OCI-LY3 (cell line): ENCODE results near the gene SLC22A12.

Source experiments
- H2AFZ ChIP-seq: fragments of 200-600, 300-600 bp; shearing (Covaris generic); 2 replicates; pipeline ENCODE4 v1.6.0; 2014; ENCODE audit warnings: antibody characterized with exemption, low read depth, low read length
- H3K27ac ChIP-seq: fragments of 200-600, 300-600 bp; sonication (generic); 2 replicates; pipeline ENCODE4 v1.5.1; 2014; ENCODE audit warnings: mild to moderate bottlenecking, low read length, moderate library complexity, mixed read lengths
- H3K27me3 ChIP-seq: fragments of 200-600, 300-600 bp; sonication (generic); 2 replicates; pipeline ENCODE4 v1.6.1; 2014; ENCODE audit warnings: low read depth, low read length, mixed read lengths
- H3K36me3 ChIP-seq: fragments of 200-600, 300-600 bp; sonication (generic); replicated peaks from 2 replicates; pipeline ENCODE3; 2014; ENCODE audit warnings: low read depth, low read length, mixed read lengths
- H3K4me1 ChIP-seq: fragments of 300-600, 200-600 bp; sonication (generic); 2 replicates; pipeline ENCODE4 v1.6.1; 2014; ENCODE audit warnings: low read length, mixed read lengths
- H3K4me2 ChIP-seq: fragments of 200-600, 300-600 bp; sonication (generic); 2 replicates; pipeline ENCODE4 v1.6.1; 2014; ENCODE audit warnings: low read length, mixed read lengths
- H3K4me3 ChIP-seq: fragments of 300-600, 200-600 bp; sonication (generic); 2 replicates; pipeline ENCODE4 v1.5.1; 2014; ENCODE audit warnings: antibody characterized with exemption, mild to moderate bottlenecking, low read length, moderate library complexity
- H3K79me2 ChIP-seq: fragments of 300-600, 200-600 bp; shearing (Covaris generic); 2 replicates; pipeline ENCODE4 v1.6.1; 2014; ENCODE audit warnings: mild to moderate bottlenecking, low read length, mixed read lengths
- H3K9ac ChIP-seq: fragments of 300-600, 200-600 bp; shearing (Covaris generic); 2 replicates; pipeline ENCODE4 v1.6.0; 2014; ENCODE audit warnings: mild to moderate bottlenecking, low read length, moderate library complexity
- H3K9me3 ChIP-seq: fragments of 200-600, 300-600 bp; shearing (Covaris generic); 2 replicates; pipeline ENCODE4 v1.6.1; 2014; ENCODE audit warnings: low read length, mixed read lengths; ENCODE audit not compliant: insufficient read depth
- H4K20me1 ChIP-seq: fragments of 200-600, 300-600 bp; sonication (generic); 2 replicates; pipeline ENCODE4 v1.6.1; 2016; ENCODE audit warnings: low read length, mixed read lengths; ENCODE audit not compliant: insufficient read depth
- EZH2phosphoT487 ChIP-seq: fragments of 200-600 bp; shearing (Covaris generic); IDR thresholded peaks from 2 replicates; pipeline ENCODE4 v1.6.1; 2018; ENCODE audit warnings: antibody characterized with exemption, mixed run types, low read depth
- TF ChIP-seq, protein P1 (sequence below): fragments of 200-600, 300-600 bp; sonication (generic); IDR thresholded peaks from 2 replicates; pipeline ENCODE4 v1.5.1; 2014; ENCODE audit warnings: antibody characterized with exemption, low read length, low read depth

Gene SLC22A12

DNA sequence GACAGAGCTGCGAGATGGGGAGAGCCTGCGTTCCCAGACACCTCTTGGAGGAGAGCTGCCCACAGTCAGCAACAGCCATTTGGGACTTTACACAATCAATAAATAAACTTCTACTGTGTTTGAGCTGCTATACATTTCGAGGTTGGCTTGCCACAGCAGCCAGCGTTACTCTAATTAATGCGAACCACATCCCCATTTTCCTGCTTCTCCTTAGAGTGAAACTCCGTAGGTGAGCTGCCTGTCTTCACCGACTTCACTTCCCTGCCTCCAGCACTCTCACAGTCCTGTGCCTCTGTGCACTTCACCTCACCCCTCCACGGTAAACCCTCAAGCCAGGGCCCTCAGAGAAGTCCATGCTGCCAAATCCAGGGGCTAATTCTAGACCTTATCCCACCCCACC lies 5.9 kb upstream of the SLC22A12 start:
- TF ChIP-seq, protein P1, sequence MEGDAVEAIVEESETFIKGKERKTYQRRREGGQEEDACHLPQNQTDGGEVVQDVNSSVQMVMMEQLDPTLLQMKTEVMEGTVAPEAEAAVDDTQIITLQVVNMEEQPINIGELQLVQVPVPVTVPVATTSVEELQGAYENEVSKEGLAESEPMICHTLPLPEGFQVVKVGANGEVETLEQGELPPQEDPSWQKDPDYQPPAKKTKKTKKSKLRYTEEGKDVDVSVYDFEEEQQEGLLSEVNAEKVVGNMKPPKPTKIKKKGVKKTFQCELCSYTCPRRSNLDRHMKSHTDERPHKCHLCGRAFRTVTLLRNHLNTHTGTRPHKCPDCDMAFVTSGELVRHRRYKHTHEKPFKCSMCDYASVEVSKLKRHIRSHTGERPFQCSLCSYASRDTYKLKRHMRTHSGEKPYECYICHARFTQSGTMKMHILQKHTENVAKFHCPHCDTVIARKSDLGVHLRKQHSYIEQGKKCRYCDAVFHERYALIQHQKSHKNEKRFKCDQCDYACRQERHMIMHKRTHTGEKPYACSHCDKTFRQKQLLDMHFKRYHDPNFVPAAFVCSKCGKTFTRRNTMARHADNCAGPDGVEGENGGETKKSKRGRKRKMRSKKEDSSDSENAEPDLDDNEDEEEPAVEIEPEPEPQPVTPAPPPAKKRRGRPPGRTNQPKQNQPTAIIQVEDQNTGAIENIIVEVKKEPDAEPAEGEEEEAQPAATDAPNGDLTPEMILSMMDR = no peak
- TF ChIP-seq EZH2phosphoT487 = no peak

DNA sequence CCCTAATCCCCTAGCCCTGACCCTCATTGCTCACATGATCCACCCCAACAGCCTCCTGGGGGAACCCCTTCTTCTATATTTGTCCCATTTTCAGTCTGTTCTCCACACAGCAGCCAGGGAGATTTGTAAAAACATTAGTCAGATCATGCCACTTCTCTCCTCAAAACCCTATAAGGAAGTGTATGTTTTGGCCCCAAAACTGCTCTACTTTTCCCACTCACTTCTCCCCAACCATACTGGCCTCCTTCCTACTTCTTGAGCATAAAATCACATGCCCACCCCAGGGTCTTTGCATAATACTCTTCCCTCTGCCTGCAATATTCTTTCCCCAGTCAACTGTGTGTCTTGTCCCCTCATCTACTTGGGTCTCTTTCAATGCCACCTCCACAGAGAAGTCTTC lies 4.7 kb upstream of the SLC22A12 start:
- H3K4me1 ChIP-seq = peaks cover 11% of the 10 kb centered on the region
- peak overlapping the region; percentile 2; the same call in 1 of the 2 replicates for H3K27ac ChIP-seq
- H4K20me1 ChIP-seq = no peaks in the 10 kb centered on the region
- H3K27me3 ChIP-seq = peaks cover 17% of the 10 kb centered on the region; the same call in 1 of the 2 replicates
- peak overlapping the region; percentile 24; the same call in 1 of the 2 replicates for H3K4me2 ChIP-seq
- TF ChIP-seq EZH2phosphoT487 = no peak
- TF ChIP-seq, protein P1 = no peak
- H3K9me3 ChIP-seq = peaks cover 3% of the 10 kb centered on the region; the same call in 1 of the 2 replicates
- H3K9ac ChIP-seq = no peak overlapping the region
- no peaks in the 10 kb centered on the region for H3K79me2 ChIP-seq
- no peak overlapping the region for H2AFZ ChIP-seq
- no peaks in the 10 kb centered on the region for H3K36me3 ChIP-seq
- H3K4me3 ChIP-seq = no peak overlapping the region

More for the DNA sequence above, 5.9 kb upstream of the SLC22A12 start:
- Histone ChIP-seq H3K9me3 (peaks cover 3% of the 10 kb centered on the region; the same call in 1 of the 2 replicates), H3K4me3 (no peak overlapping the region), H3K9ac (no peak overlapping the region), H4K20me1 (no peaks in the 10 kb centered on the region), H3K79me2 (no peaks in the 10 kb centered on the region), H3K27me3 (peaks cover 17% of the 10 kb centered on the region; the same call in 1 of the 2 replicates), H3K4me1 (peaks cover 11% of the 10 kb centered on the region), H2AFZ (no peak overlapping the region), H3K4me2 (no peak overlapping the region), H3K27ac (no peak overlapping the region), H3K36me3 (no peaks in the 10 kb centered on the region)

DNA sequence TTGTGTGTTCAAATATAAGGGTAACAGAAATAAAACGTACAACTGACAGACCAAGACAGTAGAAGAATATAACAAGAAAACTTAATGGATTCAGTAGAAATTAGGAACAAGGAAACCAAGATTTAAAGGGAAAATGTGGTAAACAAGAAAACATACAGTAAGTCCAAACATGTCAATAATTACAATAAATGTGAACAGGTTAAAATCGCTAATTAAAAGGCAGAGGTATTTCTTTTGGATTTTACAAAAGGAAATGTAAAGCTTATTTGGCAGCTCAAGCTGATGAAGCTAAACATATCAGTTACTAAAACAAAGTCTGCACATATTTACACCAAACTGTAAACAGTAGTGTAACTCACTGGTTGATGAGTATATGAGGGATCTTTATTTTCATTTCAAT lies 2.3 kb upstream of the SLC22A12 start:
- no peaks in the 10 kb centered on the region for H3K36me3 ChIP-seq
- no peak overlapping the region for H3K27ac ChIP-seq
- H3K79me2 ChIP-seq = no peaks in the 10 kb centered on the region
- H3K4me3 ChIP-seq = no peak overlapping the region
- no peaks in the 10 kb centered on the region for H4K20me1 ChIP-seq
- H3K9ac ChIP-seq = no peak overlapping the region
- H3K9me3 ChIP-seq = peaks cover 3% of the 10 kb centered on the region; the same call in 1 of the 2 replicates
- no peak overlapping the region for H3K4me2 ChIP-seq
- no peak overlapping the region for H2AFZ ChIP-seq
- peaks cover 11% of the 10 kb centered on the region for H3K4me1 ChIP-seq
- H3K27me3 ChIP-seq = peaks cover 17% of the 10 kb centered on the region; the same call in 1 of the 2 replicates
- TF ChIP-seq, protein P1 = no peak
- no peak for TF ChIP-seq EZH2phosphoT487

DNA sequence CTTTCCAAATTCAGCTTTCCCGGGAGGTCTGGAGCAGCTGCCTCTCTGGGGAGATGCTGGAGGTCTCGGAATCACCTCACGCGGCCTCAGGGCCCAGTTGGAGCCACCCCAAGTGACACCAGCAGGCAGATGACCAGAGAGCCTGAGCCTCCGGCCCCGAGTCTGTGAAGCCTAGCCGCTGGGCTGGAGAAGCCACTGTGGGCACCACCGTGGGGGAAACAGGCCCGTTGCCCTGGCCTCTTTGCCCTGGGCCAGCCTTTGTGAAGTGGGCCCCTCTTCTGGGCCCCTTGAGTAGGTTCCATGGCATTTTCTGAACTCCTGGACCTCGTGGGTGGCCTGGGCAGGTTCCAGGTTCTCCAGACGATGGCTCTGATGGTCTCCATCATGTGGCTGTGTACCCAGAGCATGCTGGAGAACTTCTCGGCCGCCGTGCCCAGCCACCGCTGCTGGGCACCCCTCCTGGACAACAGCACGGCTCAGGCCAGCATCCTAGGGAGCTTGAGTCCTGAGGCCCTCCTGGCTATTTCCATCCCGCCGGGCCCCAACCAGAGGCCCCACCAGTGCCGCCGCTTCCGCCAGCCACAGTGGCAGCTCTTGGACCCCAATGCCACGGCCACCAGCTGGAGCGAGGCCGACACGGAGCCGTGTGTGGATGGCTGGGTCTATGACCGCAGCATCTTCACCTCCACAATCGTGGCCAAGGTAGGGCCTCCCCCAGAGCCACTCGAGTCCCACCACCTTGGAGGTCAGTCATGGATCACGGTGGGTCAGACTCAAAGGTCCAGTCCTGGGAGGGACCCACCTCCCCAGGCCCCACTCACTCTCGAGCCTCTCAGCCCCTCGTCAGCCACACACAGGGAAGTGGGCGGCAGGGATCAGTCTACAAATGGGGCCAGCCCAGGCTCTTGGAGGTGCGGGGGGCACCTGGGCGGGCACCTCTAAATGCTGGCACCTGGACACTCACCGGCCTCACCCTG lies 525 bp downstream of the SLC22A12 start:
- peaks cover 17% of the 10 kb centered on the region; the same call in 1 of the 2 replicates for H3K27me3 ChIP-seq
- H3K79me2 ChIP-seq = no peaks in the 10 kb centered on the region
- H3K4me3 ChIP-seq = no peak overlapping the region
- no peak overlapping the region for H3K9ac ChIP-seq
- peaks cover 6% of the 10 kb centered on the region; the same call in 1 of the 2 replicates for H3K9me3 ChIP-seq
- TF ChIP-seq, protein P1 = no peak
- no peak for TF ChIP-seq EZH2phosphoT487
- no peaks in the 10 kb centered on the region for H3K36me3 ChIP-seq
- peaks cover 3% of the 10 kb centered on the region for H3K4me1 ChIP-seq
- no peaks in the 10 kb centered on the region for H4K20me1 ChIP-seq
- no peak overlapping the region for H3K27ac ChIP-seq
- no peak overlapping the region for H3K4me2 ChIP-seq
- H2AFZ ChIP-seq = no peak overlapping the region
